Stimulated activated CD4-positive, alpha-beta T cell treated with anti-CD3 and anti-CD28 coated beads, TNF-alpha, amount 100 ng/mL, for 1 hour (primary cell): ENCODE measurements around the gene KATNB1.
A peak's percentile ranks its signal among the peaks of the same experiment; 100 is the strongest.
"Not testable (repeated sequence)": the region's sequence is repeated elsewhere in the genome, so short reads cannot be mapped to it uniquely, and the experiment has no call there.

Experiments
- DNase-seq, 3 donors: peaks; one replicate each; pipeline ENCODE4 v3.0.0-alpha.2; 2020; ENCODE audit warnings: low read depth in 3 of 3, low spot score in 1 of 3

KATNB1 gene

DNA sequence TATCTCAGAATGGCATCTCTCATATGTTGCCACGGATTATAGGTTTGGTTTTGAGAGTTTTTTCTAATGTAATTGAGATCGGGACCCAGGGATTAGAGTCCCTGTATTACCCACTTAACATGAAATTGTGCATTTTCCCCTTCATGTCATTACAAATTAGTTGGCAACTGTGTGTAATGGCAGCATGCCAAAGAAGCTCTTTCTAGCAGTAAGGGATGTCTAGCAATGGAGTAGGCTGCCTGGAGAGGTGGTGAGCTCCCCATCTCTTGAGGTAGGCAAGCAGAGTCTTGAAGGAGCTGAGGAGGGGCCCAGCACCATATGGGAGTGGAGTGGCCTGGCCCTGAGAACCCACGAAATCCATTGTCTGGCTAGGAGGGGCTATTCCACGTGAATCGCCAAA lies 10.0 kb upstream of the KATNB1 start:
- no peak for DNase-seq

DNA sequence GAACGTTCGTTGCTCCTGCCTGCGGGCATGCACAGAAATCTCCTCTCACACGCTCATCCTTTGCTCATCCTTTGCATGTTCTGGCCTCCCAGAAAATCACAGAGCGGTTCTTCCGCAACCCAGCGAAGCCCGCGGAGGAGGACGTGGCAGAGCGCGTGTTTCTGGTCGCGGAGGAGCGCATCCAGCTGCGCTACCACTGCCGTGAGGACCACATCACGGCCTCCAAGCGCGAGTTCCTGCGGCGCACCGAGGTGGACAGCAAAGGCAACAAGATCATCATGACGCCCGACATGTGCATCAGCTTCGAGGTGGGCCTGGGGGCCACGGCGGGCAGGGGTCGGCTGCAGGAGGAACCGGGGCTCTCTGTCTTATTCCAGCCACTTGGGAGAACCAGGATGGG lies 9.6 kb upstream of the KATNB1 start:
- no peak for DNase-seq

DNA sequence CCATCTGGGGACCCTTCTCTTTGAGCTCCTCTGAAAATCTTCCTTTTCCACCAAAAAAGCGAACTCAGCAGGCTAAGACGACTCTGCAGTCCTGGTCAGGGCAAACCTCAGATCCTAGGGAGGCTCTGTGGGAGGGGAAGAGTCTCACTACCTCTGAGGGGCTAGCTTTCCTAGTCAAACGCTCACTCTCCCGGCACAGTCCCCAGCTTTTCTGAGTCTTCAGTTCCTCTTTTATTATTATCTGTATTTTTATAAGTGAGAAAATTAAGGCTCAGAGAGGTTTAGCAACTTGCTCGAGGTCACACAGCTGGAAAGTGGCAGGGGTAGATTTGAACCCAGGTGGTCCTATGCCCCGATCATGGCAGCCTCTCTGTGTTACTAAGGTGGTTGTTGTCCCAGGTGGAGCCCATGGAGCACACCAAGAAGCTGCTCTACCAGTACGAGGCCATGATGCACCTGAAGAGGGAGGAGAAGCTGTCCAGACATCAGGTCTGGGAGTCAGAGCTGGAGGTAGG lies 9.1 kb upstream of the KATNB1 start:
- DNase-seq: no peak

DNA sequence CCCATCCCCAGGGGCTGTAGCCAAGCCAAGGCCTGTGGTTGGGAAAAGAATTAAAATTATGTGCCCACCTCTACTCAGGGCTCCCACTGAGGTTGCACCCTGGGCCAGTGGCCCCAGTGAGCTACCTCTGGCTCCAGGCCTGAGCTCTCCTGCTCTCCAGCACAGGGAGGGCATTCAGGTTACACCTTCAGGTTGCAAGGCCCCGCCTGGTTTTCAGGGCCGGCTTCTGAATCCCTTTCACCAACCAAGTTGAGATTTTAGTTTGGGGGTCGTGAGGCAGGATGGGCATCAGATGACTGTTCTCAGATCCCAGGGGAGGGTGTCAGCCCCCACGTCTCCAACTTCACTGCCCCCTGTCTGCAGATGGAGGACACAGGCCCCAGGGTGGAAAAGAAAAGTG lies 8.0 kb upstream of the KATNB1 start:
- no peak for DNase-seq

DNA sequence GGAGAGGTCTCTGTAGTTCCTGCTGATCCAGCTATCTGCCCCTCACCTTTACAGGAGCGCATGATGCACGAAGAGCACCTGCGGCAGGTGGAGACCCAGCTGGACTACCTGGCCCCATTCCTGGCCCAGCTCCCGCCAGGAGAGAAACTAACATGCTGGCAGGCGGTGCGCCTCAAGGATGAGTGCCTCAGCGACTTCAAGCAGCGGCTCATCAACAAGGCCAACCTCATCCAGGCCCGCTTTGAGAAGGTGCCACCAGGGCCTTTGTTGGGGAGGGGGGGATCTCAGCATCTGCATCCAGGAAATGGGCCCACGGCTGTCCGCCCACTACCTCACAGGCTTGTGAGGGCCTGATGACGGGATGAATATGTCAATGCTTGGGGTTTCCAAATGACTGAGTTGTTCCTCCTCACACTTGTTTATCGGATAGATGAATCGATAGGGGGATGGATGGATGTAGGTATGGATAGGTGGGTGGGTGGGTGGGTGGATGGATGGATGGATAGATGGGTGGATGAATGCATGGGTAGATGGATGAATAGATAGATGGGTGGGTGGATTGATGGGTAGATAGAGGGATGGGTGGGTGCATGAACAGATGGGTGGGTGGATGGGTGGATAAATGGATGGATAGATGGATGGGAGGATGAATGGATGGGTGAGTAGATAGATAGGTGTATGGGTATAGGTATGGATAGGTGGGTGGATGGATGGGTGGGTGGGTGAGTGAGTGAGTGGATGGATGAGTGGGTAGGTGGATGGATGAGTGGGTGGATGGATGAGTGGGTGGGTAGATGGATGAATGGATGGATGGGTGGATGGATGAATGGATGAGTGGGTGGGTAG lies 7.0 kb upstream of the KATNB1 start:
- no peak for DNase-seq

DNA sequence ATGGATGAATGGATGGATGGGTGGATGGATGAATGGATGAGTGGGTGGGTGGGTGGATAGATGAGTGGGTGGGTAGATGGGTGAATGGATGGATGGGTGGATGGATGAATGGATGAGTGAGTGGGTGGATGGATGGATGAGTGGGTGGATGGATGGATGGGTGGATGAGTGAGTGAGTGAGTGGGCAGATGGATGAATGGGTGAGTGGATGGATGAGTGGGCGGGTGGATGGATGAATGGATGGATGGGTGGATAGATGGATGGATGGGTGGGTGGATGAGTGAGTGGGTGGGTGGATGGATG lies 6.4 kb upstream of the KATNB1 start:
- DNase-seq: no peak

DNA sequence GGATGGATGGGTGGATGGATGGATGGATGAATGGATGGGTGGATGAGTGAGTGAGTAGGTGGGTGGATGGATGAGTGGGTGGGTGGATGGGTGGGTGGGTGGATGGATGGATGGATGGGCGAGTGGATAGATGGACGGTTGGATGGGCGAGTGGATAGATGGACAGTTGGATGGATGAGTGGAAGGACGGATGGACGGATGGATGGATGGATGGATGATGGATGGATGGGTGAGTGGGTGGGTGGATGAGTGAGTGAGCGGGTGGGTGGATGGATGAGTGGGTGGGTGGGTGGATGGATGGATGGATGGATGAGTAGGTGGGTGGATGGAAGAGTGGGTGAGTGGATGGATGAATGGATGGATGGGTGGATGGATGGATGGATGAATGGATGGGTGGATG lies 5.7 kb upstream of the KATNB1 start:
- not testable (repeated sequence) for DNase-seq

DNA sequence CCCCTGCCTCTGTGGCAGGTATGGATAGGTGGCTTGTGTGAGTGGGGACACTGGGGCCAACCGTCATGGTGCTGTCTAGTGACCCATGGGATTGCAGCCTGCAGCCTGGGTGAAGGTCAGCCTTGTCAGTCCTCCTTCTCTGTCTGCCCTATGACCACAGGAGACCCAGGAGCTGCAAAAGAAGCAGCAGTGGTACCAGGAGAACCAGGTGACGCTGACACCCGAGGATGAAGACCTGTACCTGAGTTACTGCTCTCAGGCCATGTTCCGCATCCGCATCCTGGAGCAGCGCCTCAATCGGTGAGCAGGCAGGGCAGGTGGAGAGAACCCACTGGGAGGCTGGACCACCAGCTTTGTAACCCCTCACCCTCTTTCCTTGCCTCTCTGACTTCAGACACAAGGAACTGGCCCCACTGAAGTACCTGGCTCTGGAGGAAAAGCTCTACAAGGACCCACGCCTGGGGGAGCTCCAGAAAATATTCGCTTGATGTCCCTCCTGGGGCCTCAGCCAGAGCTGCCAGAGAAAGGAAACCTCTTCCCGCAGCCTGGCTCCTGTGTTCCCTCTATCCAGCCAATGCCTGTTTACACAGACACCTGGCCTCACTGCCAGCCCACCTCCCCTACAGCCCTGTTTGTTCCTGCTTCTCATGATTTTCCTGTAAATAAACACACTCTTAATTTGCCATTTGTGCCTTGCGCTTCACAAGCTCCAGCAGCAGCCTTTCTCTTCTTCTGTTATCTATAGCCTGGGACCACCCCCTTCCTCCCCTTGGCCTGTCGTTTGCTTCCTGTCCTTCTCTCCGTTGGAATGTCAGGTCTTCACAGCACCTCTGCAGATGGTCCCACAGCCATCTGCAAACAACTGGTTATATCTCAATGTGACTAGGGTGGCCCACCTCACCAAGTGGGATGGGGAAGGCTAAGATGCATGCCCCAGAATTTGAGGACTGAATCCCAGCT lies 4.5 kb upstream of the KATNB1 start:
- no peak for DNase-seq

DNA sequence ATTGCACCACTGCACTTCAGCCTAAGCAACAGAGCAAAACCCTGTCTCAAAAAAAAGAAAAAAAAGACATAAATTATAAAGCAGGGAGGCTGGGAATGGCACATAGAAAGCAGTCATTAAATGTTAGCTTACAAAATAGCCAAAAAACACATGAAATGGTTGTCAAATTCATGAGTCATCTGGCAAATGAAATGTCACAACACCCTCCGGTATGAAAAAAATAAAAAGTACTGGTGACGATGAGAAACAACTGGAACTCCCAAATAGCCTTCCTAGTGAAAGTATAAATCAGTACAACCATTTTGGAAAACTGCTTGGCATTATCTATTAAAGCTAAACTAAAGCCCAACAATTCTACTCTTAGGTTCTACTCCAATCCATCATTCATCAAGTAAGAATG lies 3.5 kb upstream of the KATNB1 start:
- no peak for DNase-seq

DNA sequence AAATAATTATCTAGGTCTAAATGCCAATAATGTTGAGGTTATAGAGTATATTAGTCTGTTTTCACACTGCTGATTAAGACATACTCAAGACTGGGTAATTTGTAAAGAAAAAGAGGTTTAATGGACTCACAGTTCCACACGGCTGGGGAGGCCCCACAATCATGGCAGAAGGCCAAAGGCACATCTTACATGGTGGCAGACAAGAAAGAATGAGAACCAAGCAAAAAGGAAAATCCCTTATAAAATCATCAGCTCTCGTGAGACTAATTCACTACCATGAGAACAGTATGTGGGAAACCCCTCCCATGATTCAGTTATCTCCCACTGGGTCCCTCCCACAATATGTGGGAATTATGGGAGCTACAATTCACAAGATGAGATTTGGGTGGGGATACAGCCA lies 2.9 kb upstream of the KATNB1 start:
- DNase-seq: no peak

DNA sequence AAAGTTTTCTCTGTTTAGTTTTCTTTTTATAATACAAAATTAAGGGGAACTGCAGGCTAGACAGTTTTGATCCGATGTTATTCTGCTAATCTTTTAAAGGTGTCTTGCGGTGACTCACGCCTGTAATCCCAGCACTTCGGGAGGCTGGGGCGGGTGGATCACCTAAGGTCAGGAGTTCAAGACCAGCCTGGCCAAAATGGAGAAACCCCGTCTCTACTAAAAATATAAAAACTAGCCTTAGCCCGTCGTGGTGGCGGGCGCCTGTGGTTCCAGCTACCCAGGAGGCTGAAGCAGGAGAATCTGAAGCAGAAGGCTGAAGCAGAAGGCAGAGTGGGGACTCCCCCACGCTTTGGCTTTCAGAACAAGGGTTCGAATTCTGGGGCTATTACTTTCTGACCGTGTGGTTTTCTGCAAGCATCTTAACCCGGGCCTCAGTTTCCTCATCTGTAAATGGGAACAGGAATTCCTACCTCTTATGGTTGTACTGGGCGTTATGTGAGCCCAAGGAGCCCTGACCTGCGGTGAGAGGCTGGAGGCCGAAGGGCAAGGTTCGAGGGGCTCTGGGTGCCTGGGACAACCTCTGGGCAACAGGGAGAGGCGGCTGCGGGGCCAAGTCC lies 1.2 kb upstream of the KATNB1 start:
- no peak for DNase-seq

DNA sequence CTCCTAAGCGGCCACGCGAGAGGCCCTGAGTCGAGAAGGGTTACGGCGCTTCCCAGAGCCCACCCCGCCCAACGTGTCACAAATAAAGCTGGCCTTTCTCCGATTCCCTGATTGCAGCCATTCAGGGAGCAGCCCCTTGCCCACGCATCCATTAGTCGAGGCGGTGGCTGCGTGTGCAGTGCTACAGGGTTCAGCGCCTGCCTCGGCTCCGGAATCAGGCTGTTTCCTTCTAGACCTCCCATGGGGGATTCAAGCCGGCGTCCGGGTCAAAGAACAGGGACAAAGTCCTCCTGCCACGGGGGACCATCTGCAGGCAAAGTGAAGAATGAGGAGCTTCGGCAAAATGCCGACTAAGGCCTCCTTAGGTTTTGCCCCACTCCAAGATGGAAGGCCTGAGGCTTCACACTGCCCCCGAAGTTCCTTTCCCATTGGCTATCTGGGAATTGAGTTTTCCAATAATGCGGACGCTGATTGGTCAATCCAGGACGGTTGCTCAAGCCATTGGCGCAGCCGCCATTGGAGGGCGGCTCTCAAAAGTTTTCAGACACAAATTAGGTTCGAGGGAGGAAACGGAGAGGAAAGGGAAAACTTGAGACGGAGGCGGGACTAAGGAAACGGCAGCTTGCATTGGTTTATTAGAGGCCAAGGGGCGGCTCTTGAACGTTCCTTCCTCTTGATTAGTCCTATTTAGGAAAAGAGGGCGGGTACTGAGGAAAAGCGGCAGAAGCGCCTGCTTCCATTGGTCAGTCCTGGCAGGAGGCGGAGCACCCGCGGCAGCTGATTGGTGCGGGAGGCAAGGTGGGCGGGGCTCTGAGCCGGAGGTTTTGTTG lies 430 bp upstream of the KATNB1 start:
- DNase-seq: peak; percentile 91 to 94 (median 93)

DNA sequence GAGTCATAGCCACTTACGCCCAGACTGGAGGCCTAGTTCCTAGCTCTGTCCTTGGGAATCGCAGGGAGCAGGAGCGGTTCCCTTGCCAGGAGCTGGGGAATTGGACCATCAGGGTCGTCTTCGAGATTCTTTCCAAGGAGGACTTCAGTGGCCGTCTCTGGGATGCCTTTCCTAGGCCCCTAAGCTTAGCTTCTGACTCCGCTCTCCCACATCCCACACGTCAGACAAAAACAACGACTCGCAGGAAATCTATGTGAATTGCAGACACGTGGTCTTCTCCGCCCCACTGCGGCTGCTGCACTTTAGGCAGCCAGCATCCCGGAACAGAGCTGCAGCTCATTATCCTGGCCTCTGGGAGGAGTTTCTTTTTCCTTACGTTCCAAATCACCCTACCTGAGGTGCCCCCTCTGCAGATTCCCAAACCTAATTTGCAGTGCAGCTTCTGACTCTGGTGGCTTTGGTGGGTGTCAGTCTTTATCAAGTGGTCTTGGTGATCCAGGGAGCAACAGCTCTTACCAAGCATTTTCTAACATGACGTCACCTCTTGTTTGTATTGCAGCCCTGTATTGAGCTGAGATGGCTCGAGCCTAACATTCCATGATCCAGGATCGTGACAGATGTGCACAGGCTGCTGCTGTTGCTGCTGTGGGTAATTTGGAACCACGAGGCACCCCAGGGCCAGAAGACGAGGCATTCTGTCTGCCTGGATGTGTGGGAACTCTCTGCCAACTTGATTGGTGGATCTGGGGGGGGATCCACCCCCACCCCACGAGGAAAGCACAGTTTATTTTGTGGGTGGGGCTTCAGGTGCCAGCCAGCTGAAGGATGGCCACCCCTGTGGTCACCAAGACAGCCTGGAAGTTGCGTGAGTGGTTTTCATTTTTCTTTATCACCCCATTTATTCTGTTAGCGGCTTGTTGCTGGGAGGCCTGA lies 1.1 kb downstream of the KATNB1 start:
- DNase-seq: no peak

DNA sequence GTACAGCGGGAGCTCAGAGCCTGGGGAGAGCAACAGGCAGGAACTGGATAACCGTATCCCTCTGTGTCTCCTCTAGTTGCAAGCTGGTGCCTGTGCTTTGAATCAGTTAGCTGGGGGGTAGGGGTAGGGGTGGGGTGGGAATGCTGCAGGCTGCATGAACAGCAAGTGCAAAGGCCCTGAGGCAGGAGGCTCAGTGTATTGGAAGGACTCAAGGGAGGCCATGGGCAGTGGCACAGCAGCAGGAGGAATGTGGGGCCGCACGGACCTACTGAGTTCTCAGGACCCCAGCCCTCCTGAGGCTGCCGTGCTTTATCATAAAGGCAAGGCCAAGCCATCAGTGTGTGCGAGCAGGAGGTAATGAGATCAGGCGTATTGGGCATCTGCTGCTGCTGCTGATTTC lies 3.3 kb downstream of the KATNB1 start:
- no peak for DNase-seq

DNA sequence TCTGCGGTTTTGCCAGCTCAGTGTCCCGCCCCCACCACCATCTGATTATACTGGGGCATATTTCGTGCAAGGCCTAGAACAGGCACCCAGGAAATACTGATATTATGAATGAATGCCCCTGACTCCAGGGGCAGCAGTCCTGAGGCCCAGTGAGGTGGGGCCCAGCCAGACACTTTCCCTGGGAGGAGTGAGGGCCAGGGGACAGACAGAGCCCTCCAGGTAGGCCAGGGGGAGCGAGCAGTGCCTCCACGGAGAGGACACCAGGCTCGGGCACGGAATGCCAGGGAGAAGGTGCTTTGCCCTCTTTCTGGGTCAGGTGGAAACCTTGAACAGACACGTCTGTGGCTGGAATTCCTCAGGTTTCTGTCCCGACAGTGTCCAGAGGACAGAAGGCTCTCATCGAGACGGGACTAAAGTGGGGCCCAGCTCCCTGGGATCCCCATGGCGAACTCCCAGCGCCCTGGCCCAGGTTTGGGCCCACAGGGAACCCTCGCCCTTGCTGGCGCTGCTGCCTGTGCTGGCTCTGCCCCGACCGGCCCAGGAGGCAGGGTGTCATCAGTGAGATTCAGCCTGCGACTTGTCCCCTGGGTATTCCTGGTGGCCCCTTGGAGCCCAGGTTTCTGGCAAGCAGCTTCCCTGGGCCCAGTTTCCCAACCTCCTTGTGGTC lies 4.3 kb downstream of the KATNB1 start:
- DNase-seq: no peak

DNA sequence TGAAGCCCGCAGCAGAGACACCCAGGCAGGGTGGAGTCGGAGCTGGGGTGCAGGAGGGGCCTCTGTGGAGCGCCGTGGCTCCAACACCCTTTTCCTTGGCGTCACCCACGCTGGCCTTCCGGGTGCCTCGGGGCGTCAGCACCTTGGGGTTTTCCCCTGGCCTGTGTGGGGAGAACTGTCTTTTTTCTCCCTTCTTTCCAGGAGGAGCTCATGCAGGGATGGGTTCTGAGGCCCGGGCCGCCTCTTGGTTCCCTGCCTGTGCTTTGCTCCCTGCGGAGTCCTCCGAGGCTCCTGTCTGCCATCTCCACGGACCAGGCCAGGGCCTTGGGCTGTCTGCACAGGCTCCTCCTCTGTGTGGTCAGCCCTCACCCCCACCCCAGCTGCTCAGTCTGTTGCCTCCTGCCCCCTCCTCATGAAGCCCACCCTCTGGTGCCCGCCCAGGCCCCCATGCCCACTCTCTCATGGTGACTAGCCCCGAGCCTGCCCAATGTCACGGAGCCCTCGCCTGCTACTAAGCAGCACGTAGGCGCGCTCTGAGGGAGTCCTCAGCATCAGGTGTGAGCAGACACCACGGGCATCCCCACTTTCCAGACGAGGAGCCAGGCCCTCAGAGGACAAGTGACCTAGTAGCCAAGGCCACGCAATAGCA lies 5.0 kb downstream of the KATNB1 start:
- no peak for DNase-seq

DNA sequence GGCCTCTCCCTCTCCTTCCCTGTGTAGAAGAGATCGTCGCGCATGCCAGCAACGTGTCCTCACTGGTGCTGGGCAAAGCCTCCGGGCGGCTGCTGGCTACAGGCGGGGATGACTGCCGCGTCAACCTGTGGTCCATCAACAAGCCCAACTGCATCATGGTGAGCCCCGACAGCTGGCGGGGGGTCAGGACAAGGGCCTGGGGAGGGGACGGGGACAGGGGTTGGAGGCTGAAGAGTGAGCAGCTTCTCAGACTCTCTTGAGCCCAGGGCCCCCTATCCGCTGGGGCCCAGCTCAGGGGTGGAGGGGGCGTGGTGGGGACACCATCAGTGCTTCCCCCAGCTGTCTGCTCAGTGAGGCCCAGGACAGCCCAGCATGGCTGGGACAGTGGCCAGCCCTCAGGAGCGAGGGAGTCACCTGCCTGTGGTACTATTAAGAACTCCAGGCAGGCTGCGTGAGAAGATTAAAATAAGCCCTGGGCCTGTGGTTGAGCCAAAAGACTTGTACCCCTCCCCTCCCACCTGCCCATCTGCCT lies 6.2 kb downstream of the KATNB1 start:
- no peak for DNase-seq

DNA sequence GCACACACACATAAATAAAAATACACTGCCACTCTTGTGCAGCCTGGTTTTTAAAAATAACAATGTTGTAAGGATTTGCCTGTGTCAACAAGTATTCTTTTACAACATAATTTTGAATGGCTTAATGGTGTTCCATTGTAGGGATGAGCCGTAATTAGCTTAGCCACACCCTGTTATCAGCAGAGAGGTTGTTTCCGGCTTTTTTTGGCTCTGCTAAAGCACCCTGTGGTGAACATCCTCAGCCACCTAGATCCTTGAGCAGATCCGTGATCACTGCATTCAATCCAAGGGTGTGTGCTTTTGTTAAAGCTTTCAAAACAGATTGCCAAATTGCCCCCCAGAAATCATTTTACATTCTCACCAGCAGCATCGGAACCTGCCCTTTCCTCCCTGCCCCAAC lies 7.0 kb downstream of the KATNB1 start:
- DNase-seq: no peak
